Activated CD4-positive, alpha-beta T cell treated with anti-CD3 and anti-CD28 coated beads, Interleukin-2, amount 50 U/mL, for 24 hours (primary cell): ENCODE results near the gene EXOSC6.
"Not testable (repeated sequence)": the region's sequence is repeated elsewhere in the genome, so short reads cannot be mapped to it uniquely, and the experiment has no call there.

Experiments used
- DNase-seq, 2 donors: peaks; one replicate each; pipeline ENCODE4 v3.0.0-alpha.2; 2020; ENCODE audit warnings: low read depth in 1 of 2, low spot score in 1 of 2

Gene EXOSC6

GRCh38 chr16:70255574-70255973, 3.8 kb upstream of the EXOSC6 start:
- DNase-seq = no peak

DNA sequence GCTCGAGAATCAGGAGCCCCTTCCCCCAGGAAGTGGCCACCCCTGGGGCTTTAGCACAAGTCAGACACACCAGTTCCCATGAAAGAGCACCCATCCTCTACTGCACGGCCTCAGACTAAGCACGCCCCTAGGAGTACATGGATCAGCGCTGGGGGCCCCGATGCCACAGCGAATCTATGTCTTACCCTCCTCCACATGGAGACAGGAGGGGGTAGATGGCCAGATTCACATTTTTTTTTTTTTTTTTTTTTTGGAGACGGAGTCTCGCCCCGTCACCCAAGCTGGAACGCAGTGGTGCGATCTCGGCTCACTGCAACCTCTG, 3.2 kb upstream of the EXOSC6 start:
- no peak for DNase-seq

DNA sequence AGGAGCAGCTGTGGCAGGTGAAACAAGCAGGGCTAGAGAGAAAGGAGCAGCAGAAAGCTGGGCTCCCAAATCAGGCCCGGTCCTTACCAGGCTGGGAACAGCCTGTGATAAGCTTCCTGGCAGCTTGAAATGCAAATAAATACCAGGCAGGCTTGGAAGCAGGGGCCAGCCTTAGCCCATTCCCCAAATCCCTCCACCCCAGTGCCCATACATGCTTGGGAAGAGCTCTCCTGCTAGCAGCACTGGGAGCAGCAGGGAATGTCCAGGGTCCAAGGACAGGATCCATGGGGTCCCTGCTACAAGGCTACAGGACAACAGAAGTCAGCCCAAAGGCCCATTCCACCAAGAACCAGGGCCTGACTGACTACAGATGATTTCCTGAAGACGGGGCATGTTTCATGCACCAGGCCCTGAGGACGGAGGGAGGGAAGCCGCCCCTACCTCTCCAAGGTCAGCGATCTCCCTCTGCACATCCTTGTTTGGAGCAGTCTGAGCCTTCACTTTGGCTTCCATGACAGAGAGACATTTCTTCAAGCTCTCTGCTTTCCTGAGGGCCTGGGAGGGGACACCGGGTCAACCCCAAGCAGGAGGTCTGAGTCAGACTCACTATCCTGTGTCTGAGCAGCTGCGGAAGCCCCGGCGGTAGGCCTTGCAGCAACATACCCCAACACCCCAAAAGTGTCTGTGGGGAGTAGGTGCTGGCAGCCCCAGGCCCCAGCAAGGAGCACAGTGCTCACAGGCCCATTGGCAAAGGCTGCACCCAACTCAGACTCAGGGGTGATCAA, 2.6 kb upstream of the EXOSC6 start:
- DNase-seq = no peak

- no peak for DNase-seq
Measured at GRCh38 chr16:70253291-70254106, 1.8 kb upstream of the EXOSC6 start.

- no peak for DNase-seq
Measured at GRCh38 chr16:70252355-70252988, 732 bp upstream of the EXOSC6 start.

GRCh38 chr16:70250748-70251628, 752 bp downstream of the EXOSC6 start:
- DNase-seq = peak in 1 of 2 donors; percentile 18

DNA sequence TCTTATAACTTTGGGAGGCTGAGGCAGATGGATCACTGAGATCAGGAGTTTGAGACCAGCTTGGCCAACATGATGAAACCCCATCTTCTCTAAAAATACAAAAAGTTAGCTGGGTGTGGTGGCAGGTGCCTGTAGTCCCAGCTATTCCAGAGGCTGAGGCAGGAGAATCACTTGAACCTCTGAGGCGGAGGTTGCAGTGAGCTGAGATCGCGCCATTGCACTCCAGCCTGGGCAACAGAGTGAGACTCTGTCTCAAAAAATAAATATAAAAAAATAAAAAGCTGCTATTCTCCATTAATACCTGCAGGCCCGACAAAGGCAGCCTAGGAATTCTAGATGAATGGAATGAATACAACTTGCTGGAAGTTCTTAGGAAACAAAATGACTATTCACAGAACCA, 2.0 kb downstream of the EXOSC6 start:
- DNase-seq = not testable (repeated sequence)

DNA sequence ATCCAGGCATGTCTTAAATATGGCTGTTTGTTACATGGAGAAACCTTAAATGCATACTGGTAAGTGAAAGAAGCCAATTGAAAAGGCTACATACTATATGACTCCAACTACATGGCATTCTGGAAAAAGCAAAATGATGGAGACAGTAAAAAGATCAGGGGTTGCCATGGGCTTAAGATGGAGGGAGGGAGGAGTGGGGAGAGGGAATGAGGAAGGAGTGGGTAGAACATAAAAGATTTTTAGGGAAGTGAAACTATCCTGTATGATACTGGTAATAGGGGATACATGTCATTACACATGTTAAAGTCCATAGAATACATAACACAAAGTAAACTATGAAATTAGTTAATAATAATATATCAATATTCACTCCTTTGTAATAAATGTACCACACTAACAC, 13.0 kb downstream of the EXOSC6 start:
- DNase-seq = not testable (repeated sequence)

DNA sequence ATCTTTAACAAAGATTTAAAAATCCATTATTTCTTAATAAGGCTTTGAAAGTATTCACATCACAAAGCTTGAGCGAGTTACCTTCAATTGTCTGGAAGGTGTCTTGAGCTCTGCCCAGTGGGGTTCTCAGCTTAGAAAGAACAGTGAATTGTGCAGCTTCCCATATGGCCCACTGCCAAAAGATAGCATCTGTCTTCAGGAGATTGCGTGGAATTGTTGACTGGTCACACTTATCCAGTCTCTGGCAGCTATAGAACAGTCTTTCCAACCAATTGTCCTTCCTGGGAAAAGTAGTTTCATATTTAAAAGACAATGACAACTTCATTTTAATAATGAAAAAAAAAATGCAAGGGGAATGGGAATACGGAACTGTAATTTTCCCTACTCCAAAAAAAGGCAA, 19.9 kb downstream of the EXOSC6 start:
- not testable (repeated sequence) for DNase-seq

DNA sequence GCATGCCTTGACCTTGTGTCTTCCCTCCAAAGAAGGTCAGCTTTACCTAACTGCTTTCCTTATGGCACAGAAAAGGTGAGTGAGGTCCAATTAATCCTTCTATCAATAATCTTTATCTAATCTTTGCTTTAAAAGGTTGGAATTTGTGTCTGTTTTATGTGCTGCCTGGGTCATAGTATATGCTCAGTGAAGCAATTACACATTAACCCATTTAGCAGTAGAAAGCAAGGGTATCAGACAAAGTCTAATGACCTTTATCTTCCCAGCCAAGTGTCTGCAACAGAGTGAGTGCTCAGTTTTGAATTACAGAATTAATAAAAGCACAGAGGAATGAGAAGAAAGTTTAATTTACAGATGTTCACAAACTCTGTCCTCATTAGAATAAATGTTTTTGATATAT, 25.7 kb downstream of the EXOSC6 start:
- DNase-seq = not testable (repeated sequence)

DNA sequence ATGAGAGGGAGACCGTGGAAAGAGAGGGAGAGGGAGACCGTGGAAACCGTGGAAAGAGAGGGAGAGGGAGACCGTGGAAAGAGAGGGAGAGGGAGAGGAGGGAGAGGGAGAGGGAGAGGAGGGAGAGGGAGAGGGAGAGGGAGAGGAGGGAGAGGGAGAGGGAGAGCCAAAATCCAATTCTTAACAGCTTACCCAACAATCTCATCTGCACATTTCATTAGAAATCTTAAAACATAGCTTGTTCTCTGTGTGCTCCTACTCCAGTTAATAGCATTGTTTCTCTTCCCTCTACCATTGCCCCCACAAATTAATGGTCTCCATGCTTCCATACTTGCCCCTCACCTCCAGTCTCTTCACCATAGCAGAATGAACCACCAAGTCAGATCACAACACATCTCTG, 26.3 kb downstream of the EXOSC6 start:
- DNase-seq = not testable (repeated sequence)

GRCh38 chr16:70224645-70225044, 27.1 kb downstream of the EXOSC6 start:
- DNase-seq = not testable (repeated sequence)

GRCh38 chr16:70223971-70224513, 27.7 kb downstream of the EXOSC6 start:
- DNase-seq = not testable (repeated sequence)

DNA sequence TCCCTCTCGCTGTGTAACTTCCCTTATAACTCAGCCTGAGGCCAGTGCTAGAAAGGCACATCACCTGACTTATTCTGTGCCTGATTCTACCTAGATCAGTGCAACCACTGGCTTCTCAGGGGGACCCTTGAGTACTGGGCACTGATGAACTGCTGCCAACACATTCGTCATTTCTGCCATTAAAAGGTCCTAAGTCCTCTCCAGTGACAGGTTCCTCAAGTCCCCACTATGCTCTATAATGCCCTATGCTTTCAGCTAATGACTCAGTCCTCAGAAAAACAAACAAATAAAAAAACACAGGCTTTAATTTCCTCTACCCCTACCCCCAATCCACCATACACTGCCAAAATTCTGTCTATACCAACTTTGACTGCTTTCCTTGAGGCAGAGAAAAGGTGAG, 28.5 kb downstream of the EXOSC6 start:
- DNase-seq = not testable (repeated sequence)

DNA sequence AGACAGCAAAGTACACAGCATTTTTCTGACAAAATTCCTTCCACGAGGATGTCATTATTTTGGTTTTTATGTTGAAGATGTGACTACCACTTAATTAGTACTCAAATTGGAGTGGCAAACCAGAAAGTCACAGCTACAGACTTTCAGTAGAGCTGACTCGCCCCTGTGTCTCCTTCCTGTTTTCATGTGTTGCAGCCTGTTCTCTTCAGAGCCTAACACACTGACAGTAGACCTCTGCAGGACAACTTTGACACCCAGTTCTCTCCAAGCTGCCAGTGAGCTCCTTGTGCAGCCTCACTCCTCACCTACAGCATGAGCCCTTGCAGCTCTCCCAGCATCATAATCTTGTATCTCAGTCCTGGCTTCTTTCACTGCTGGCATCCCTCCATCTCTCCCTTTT, 29.2 kb downstream of the EXOSC6 start:
- not testable (repeated sequence) for DNase-seq

DNA sequence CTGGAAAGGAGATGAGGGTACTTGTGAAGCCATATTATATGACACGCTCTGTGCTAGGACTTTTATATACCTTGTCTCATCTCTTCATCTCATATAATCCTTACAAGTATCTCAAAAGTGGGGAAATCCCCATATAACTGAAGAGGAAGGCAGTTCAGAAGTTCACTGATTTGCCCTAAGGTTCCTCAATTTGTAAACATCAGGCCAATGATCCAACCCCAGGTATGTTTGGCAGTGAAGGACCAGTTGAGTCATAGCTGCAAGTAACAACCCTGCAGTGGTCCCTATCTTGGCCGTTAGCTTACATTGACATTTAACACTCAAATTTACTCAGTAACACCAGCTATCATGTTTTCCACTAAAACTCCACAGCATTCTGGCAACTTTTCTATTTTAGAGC, 33.2 kb downstream of the EXOSC6 start:
- DNase-seq = not testable (repeated sequence)

GRCh38 chr16:70206382-70206781, 45.4 kb downstream of the EXOSC6 start:
- not testable (repeated sequence) for DNase-seq

DNA sequence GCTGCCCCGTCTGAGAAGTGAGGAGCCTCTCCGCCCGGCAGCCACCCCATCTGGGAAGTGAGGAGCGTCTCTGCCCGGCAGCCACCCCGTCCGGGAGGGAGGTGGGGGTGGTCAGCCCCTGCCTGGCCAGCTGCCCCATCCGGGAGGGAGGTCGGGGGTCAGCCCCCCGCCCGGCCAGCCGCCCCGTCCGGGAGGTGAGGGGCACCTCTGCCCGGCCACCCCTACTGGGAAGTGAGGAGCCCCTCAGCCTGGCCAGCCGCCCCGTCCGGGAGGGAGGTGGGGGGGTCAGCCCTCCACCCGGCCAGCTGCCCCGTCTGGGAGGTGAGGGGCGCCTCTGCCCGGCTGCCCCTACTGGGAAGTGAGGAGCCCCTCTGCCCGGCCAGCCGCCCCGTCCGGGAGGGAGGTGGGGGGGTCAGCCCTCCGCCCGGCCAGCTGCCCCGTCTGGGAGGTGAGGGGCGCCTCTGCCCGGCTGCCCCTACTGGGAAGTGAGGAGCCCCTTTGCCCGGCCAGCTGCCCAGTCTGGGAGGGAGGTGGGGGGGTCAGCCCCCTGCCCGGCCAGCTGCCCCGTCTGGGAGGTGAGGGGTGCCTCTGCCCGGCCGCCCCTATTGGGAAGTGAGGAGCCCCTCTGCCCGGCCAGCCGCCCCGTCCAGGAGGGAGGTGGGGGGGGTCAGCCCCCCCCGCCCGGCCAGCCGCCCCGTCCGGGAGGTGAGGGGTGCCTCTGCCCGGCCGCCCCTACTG, 46.9 kb downstream of the EXOSC6 start:
- not testable (repeated sequence) for DNase-seq

DNA sequence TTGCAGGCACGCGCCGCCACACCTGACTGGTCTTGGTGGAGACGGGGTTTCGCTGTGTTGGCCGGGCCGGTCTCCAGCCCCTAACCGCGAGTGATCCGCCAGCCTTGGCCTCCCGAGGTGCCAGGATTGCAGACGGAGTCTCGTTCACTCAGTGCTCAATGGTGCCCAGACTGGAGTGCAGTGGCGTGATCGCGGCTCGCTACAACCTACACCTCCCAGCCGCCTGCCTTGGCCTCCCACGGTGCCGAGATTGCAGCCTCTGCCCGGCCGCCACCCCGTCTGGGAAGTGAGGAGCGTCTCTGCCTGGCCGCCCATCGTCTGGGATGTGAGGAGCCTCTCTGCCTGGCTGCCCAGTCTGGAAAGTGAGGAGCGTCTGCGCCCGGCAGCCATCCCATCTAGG, 47.7 kb downstream of the EXOSC6 start:
- DNase-seq = not testable (repeated sequence)

GRCh38 chr16:70203508-70203907, 48.2 kb downstream of the EXOSC6 start:
- DNase-seq = not testable (repeated sequence)
